Stomach (tissue), 9 donors: ENCODE results near the gene MAP2K2. TPM values are rescaled to one million over a fixed set of nuclear protein-coding genes. Genes with fewer than 3 reads are reported as not detected.
"Not testable (repeated sequence)": the region's sequence is repeated elsewhere in the genome, so short reads cannot be mapped to it uniquely, and the experiment has no call there.

ENCODE experiments used
- DNase-seq, 2 donors: peaks; one replicate each; pipeline versions ENCODE4 v3.0.0 to v3.0.0-alpha.2; 2013 to 2019
- H3K27ac ChIP-seq, 5 donors: fragments of 200-600 bp in 4 of 5; sonication (generic) in 4 of 5; one replicate each; pipeline ENCODE4 v1.5.1; 2013 to 2019; ENCODE audit warnings: mild to moderate bottlenecking in 1 of 5, moderate library complexity in 1 of 5
- H3K27me3 ChIP-seq, 3 donors: fragments of 200-600 bp; sonication (generic); one replicate each; pipeline ENCODE4 v1.5.1; 2017 to 2019; ENCODE audit warnings: mixed run types in 1 of 3
- H3K36me3 ChIP-seq, 4 donors: fragments of 200-600 bp; sonication (generic); 1 replicate in 3 of 4; 2 replicates in 1 of 4; pipeline ENCODE4 v1.5.1; 2016 to 2019
- H3K4me1 ChIP-seq, 4 donors: fragments of 200-600 bp; sonication (generic); one replicate each; pipeline ENCODE4 v1.5.1; 2016 to 2019
- H3K4me3 ChIP-seq, 4 donors: fragments of 200-600 bp; sonication (generic) in 3 of 4; one replicate each; pipeline ENCODE4 v1.5.1; 2016 to 2019; ENCODE audit warnings: mild to moderate bottlenecking in 1 of 4
- H3K9me3 ChIP-seq, 4 donors: fragments of 200-600 bp; sonication (generic); one replicate each; pipeline ENCODE4 v1.5.1; 2016 to 2019
- EP300 ChIP-seq: sonication (generic); formaldehyde crosslinking; IDR thresholded peaks from one replicate; pipeline ENCODE4 v1.6.1; 2017; ENCODE audit warnings: antibody characterized with exemption
- POLR2A ChIP-seq, 4 donors: fragments of 450-650 bp; IDR thresholded peaks; one replicate each; pipeline ENCODE4 v1.6.1; 2016; ENCODE audit warnings: antibody characterized with exemption in 4 of 4, control low read depth in 2 of 4, mild to moderate bottlenecking in 1 of 4, moderate library complexity in 1 of 4
- POLR2AphosphoS5 ChIP-seq, 3 donors: sonication (generic); formaldehyde crosslinking; IDR thresholded peaks; one replicate each; pipeline ENCODE4 v1.6.1; 2016; ENCODE audit warnings: antibody characterized with exemption in 3 of 3
- WGBS, 5 donors: extraction: QIAGEN DNeasy Blood & Tissue Kit in 3 of 5; methylation state at CpG; one replicate each; pipeline versions ENCODE4 v1.1.5 to v1.1.7; 2013 to 2018; 5-methylcytosine and 5-hydroxymethylcytosine counted together
- intact Hi-C: fragments of 100-400 bp; cut with DNase I; formaldehyde crosslinking; loops from one replicate; pipeline ENCODE4 v1.15.1; 2023; ENCODE audit warnings: low total_unique reads
- polyA plus RNA-seq, 3 donors: library from polyadenylated mRNA; stranded (reverse); fragments of 200-250 nt; gene quantifications; one replicate each; pipeline ENCODE4 v1.2.3, GENCODE V29; 2013
- total RNA-seq, 5 donors: library from RNA; depleted of rRNA; stranded (reverse); fragments of >200 nt; gene quantifications; one replicate each; pipeline versions ENCODE4 v1.1.0 to v1.2.3, GENCODE V29; 2014 to 2016
- TF ChIP-seq, protein P1 (sequence below), 7 experiments: fragments of 450-650 bp in 4 of 7; fragments of 200-600 bp in 3 of 7; sonication (generic) in 3 of 7; IDR thresholded peaks; one replicate each; pipeline ENCODE4 v1.5.1; 2016 to 2019; ENCODE audit warnings: antibody characterized with exemption in 7 of 7, control low read depth in 2 of 7, mild to moderate bottlenecking in 1 of 7
- donor health status: healthy with polysubstance abuse.
- donor health status: Bipolar disorder and iron deficiency.
- donor health status: healthy.

The MAP2K2 gene
- total and polyA plus RNA-seq, 8 donors = 53.4 to 447 (median 116) TPM

DNA sequence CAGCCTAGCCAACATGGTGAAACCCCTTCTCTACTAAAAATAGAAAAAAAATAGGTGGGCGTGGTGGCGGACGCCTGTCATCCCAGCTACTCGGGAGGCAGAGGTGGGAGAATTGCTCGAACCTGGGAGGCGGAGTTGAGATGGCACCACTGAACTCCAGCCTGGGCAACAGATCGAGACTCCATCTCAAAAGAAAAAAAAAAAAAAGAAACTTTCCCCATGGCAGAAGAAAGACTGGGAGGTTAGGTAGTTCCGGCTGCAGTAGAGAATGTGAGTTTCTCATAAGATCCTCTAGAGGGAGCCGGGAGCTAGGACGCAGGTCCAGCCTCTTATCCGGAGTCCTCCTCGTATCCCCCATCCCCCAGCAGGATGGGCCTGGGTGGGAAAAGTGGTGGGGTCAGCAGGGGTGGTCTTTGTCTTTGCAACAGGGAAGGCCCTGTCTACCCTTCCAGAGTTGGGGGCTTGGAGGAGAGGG lies 16.4 kb upstream of the MAP2K2 start:
- intact Hi-C loops = no loop called here
- DNase-seq = peak in 1 of 2 donors; percentile 81
- no peaks in the 10 kb centered on the region for H3K9me3 ChIP-seq
- H3K27ac ChIP-seq = peak overlapping the region in 1 of 5 donors; percentile 8
- peaks cover 0 to 23% (median 0%) of the 10 kb centered on the region in 3 donors for H3K27me3 ChIP-seq
- H3K4me3 ChIP-seq = no peak overlapping the region
- 18 to 23% (median 21%) methylated on average over 12 of the region's 12 CpGs for WGBS, 5 donors
- TF ChIP-seq, protein P1, sequence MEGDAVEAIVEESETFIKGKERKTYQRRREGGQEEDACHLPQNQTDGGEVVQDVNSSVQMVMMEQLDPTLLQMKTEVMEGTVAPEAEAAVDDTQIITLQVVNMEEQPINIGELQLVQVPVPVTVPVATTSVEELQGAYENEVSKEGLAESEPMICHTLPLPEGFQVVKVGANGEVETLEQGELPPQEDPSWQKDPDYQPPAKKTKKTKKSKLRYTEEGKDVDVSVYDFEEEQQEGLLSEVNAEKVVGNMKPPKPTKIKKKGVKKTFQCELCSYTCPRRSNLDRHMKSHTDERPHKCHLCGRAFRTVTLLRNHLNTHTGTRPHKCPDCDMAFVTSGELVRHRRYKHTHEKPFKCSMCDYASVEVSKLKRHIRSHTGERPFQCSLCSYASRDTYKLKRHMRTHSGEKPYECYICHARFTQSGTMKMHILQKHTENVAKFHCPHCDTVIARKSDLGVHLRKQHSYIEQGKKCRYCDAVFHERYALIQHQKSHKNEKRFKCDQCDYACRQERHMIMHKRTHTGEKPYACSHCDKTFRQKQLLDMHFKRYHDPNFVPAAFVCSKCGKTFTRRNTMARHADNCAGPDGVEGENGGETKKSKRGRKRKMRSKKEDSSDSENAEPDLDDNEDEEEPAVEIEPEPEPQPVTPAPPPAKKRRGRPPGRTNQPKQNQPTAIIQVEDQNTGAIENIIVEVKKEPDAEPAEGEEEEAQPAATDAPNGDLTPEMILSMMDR (IDR thresholded peaks at IDR 0.05) = peak in 4 of 7 experiments; percentile 12 to 55 (median 46)
- no peak for TF ChIP-seq POLR2A (IDR thresholded peaks at IDR 0.05)
- H3K36me3 ChIP-seq = no peaks in the 10 kb centered on the region
- H3K4me1 ChIP-seq = peaks cover 0 to 14% (median 6%) of the 10 kb centered on the region in 4 donors

DNA sequence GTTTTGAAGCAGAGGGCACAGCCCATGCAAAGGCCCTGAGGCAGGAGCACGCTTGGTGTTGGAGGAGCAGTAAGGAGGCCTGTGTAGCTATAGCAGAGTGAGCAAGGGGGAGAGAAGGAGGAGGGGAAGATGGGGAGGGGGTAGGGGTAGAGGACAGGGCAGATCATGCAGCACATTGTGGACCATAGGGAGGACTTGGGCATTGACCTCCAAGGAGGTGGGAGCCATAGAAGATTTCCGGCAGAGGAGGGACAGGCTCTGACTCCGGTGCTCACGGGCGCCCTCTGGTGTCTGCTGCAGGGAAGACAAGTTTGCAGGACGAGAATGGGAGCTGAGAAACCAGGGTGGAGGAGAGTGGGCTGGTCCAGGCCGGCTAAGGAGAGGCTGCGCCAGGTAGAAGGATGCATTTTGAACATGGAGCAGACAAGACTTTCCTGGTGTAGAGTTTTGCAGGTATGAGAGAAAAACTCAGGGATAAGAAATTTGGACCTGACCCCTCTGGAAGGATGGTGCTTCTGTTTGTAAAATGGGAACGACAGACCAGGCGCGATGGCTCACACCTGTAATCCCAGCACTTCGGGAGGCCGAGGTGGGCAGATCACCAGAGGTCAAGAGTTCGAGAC lies 15.8 kb upstream of the MAP2K2 start:
- 29 to 33% (median 32%) methylated on average over 14 of the region's 14 CpGs for WGBS, 5 donors
- peak; percentile 86 to 91 for DNase-seq
- H3K4me3 ChIP-seq = no peak overlapping the region
- H3K4me1 ChIP-seq = peaks cover 0 to 14% (median 6%) of the 10 kb centered on the region in 4 donors
- intact Hi-C loops = no loop called here
- TF ChIP-seq POLR2A (IDR thresholded peaks at IDR 0.05) (no peak), POLR2AphosphoS5 (IDR thresholded peaks at IDR 0.05) (peak in 1 of 3 donors; percentile 50), EP300 (no peak)
- TF ChIP-seq, protein P1 (IDR thresholded peaks at IDR 0.05) = peak in 5 of 7 experiments; percentile 52 to 75 (median 72)
- no peaks in the 10 kb centered on the region for H3K9me3 ChIP-seq
- no peaks in the 10 kb centered on the region for H3K36me3 ChIP-seq
- H3K27me3 ChIP-seq = peaks cover 0 to 18% (median 0%) of the 10 kb centered on the region in 3 donors
- H3K27ac ChIP-seq = no peak overlapping the region

DNA sequence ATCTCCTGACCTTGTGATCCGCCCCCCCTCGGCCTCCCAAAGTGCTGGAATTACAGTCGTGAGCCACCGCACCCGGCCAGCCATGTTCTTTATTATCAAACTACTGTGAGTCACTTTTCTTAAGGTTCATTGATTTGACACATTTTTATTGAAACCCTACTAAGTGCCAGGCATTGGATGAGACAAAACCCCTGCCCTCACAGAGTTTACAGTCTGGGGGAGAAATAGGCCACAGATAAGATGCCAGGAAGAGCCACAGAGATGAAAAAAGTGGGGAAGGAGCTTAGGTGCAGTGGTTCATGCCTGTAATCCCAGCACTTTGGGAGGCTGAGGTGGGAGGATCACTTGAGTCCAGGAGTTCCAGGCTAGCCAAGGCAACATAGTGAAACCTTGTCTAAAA lies 14.5 kb upstream of the MAP2K2 start:
- Histone ChIP-seq H3K4me1 (peaks cover 0 to 14% (median 6%) of the 10 kb centered on the region in 4 donors), H3K27ac (no peak overlapping the region), H3K36me3 (no peaks in the 10 kb centered on the region), H3K4me3 (no peak overlapping the region), H3K9me3 (no peaks in the 10 kb centered on the region), H3K27me3 (peaks cover 0 to 9% (median 0%) of the 10 kb centered on the region in 3 donors)
- intact Hi-C loops = no loop called here
- TF ChIP-seq POLR2A (IDR thresholded peaks at IDR 0.05) (no peak), EP300 (no peak), POLR2AphosphoS5 (IDR thresholded peaks at IDR 0.05) (no peak)
- TF ChIP-seq, protein P1 (IDR thresholded peaks at IDR 0.05) = no peak
- WGBS, 5 donors = 80 to 88% (median 85%) methylated on average over 5 of the region's 5 CpGs
- no peak for DNase-seq

DNA sequence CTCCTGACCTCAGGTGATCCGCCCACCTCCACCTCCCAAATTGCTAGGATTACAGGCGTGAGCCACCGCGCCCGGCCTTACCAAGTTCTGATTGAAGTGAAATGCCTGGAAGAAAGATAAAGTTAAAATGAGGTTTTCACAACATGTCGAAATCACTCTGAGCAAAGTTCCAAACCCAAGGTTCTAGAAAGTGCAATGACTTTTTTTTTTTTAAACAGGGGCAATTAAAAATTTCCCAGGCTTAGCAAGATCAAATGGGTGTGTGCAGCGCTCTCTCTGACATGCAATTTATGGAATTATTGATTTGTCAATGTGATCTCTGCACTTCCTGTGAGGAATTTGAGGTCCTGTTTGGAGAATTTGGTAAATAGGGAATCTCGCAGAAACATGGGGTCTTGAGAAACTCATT lies 12.8 kb upstream of the MAP2K2 start:
- intact Hi-C loops = no loop called here
- Histone ChIP-seq H3K27ac (no peak overlapping the region), H3K4me1 (peaks cover 0 to 14% (median 6%) of the 10 kb centered on the region in 4 donors), H3K36me3 (no peaks in the 10 kb centered on the region), H3K4me3 (no peak overlapping the region), H3K27me3 (peaks cover 0 to 10% (median 0%) of the 10 kb centered on the region in 3 donors), H3K9me3 (no peaks in the 10 kb centered on the region)
- no peak for DNase-seq
- 78 to 83% (median 83%) methylated on average over 8 of the region's 8 CpGs for WGBS, 5 donors
- TF ChIP-seq POLR2AphosphoS5 (IDR thresholded peaks at IDR 0.05) (no peak), EP300 (no peak), POLR2A (IDR thresholded peaks at IDR 0.05) (no peak)
- TF ChIP-seq, protein P1 (IDR thresholded peaks at IDR 0.05) = no peak

DNA sequence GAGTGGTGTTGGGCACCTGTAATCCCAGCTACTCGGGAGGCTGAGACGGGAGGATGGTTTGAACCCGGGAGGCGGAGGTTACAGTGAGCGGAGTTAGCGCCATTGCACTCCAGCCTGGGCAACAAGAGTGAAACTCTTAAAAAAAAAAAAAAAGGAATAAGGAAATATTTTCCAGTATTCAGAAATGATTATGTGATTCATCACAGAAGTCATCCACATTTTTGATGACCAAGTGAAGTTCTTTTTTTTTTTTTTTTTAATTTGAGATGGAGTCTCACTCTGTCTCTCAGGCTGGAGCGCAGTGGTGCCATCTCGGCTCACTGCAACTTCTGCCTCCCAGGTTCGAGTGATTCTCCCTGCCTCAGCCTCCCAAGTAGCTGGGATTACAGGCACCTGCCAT lies 11.5 kb upstream of the MAP2K2 start:
- Histone ChIP-seq H3K27me3 (peaks cover 0 to 20% (median 0%) of the 10 kb centered on the region in 3 donors), H3K4me1 (peaks cover 0 to 18% (median 5%) of the 10 kb centered on the region in 4 donors)
- H3K4me3 ChIP-seq, H3K27ac ChIP-seq, DNase-seq, H3K36me3 ChIP-seq, H3K9me3 ChIP-seq, intact Hi-C loops: not testable (repeated sequence)
- WGBS, 5 donors = 90 to 96% (median 92%) methylated on average over 9 of the region's 9 CpGs
